Mucosa of descending colon (tissue), 3 donors: ENCODE data around the gene ZC3H12D. TPM values are rescaled to one million over a fixed set of nuclear protein-coding genes. Genes with fewer than 3 reads are reported as not detected.

ENCODE experiments used
- ATAC-seq: fragments of 200-7000 bp; cut with Tn5 transposase; one replicate; pipeline ENCODE4 v1.9.1; 2020; ENCODE audit warnings: mild to moderate bottlenecking, moderate library complexity
- DNase-seq, 3 donors: peaks; one replicate each; pipeline ENCODE4 v3.0.0-alpha.2; 2020
- H3K36me3 ChIP-seq: fragments of 200-600 bp; one replicate; pipeline ENCODE4 v1.8.0; 2021; ENCODE audit warnings: low read depth, mild to moderate bottlenecking
- H3K4me1 ChIP-seq: fragments of 200-600 bp; one replicate; pipeline ENCODE4 v1.8.0; 2021; ENCODE audit warnings: low read depth, mild to moderate bottlenecking
- H3K4me3 ChIP-seq: fragments of 200-600 bp; one replicate; pipeline ENCODE4 v1.8.0; 2021; ENCODE audit warnings: mild to moderate bottlenecking
- H3K9me3 ChIP-seq: fragments of 200-600 bp; one replicate; pipeline ENCODE4 v1.8.0; 2021; ENCODE audit warnings: mild to moderate bottlenecking
- intact Hi-C, 2 donors: fragments of 100-400 bp; cut with DNase I in 1 of 2; cut with micrococcal nuclease in 1 of 2; formaldehyde crosslinking; loops; one replicate each; pipeline versions ENCODE4 v1.11.0 to v1.11.1; 2022; cut with DNase I, micrococcal nuclease
- total RNA-seq, 3 donors: library from RNA; stranded (reverse); fragmentation: NEBNext Ultra II Directional in 2 of 3; extraction: Animal tissue kit (Norgen Biotek cat#: 25700) in 2 of 3; gene quantifications; one replicate each; pipeline versions ENCODE4 v1.2.1 to v1.2.4, GENCODE V29; 2021 to 2023
- TF ChIP-seq, protein P1 (sequence below): fragments of 200-600 bp; IDR thresholded peaks from one replicate; pipeline ENCODE4 v1.8.0; 2022; ENCODE audit warnings: antibody characterized with exemption, mild to moderate bottlenecking
- donor health status: DM: no; HTN: no; CAD: no; lungs with moderate emphysema.
- donor health status: DM: no; HTN: no; CAD: no.
- donor health status: DM: no; HTN: yes; CAD: no.

ZC3H12D gene
- total RNA-seq, 3 donors from 2014 or later = 5.2 to 9.1 (median 8.9) TPM

GRCh38 chr6:149474108-149474935 lies 10.5 kb downstream of the ZC3H12D start:
- ATAC-seq (peak; percentile 50), DNase-seq (peak in 2 of 3 donors; percentile 62 to 66)
- TF ChIP-seq, protein P1, sequence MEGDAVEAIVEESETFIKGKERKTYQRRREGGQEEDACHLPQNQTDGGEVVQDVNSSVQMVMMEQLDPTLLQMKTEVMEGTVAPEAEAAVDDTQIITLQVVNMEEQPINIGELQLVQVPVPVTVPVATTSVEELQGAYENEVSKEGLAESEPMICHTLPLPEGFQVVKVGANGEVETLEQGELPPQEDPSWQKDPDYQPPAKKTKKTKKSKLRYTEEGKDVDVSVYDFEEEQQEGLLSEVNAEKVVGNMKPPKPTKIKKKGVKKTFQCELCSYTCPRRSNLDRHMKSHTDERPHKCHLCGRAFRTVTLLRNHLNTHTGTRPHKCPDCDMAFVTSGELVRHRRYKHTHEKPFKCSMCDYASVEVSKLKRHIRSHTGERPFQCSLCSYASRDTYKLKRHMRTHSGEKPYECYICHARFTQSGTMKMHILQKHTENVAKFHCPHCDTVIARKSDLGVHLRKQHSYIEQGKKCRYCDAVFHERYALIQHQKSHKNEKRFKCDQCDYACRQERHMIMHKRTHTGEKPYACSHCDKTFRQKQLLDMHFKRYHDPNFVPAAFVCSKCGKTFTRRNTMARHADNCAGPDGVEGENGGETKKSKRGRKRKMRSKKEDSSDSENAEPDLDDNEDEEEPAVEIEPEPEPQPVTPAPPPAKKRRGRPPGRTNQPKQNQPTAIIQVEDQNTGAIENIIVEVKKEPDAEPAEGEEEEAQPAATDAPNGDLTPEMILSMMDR = no peak
- intact Hi-C loops = no loop called here
- H3K36me3 ChIP-seq = no peaks in the 10 kb centered on the region
- H3K9me3 ChIP-seq = no peaks in the 10 kb centered on the region
- no peak overlapping the region for H3K4me3 ChIP-seq
- H3K4me1 ChIP-seq = peaks cover 26% of the 10 kb centered on the region

- intact Hi-C loops = no loop called here
- TF ChIP-seq, protein P1 = no peak
- DNase-seq (peak; percentile 86 to 92 (median 87)), ATAC-seq (peak; percentile 95)
- Histone ChIP-seq H3K4me3 (no peak overlapping the region), H3K4me1 (peaks cover 26% of the 10 kb centered on the region), H3K9me3 (no peaks in the 10 kb centered on the region), H3K36me3 (no peaks in the 10 kb centered on the region)
Measured at GRCh38 chr6:149473080-149474052, 11.4 kb downstream of the ZC3H12D start.

- Histone ChIP-seq H3K36me3 (no peaks in the 10 kb centered on the region), H3K4me1 (peaks cover 26% of the 10 kb centered on the region), H3K4me3 (no peak overlapping the region), H3K9me3 (no peaks in the 10 kb centered on the region)
- intact Hi-C loops = no loop called here
- TF ChIP-seq, protein P1 = no peak
- ATAC-seq (no peak), DNase-seq (no peak)
Measured at GRCh38 chr6:149472241-149472640, 12.6 kb downstream of the ZC3H12D start.

DNA sequence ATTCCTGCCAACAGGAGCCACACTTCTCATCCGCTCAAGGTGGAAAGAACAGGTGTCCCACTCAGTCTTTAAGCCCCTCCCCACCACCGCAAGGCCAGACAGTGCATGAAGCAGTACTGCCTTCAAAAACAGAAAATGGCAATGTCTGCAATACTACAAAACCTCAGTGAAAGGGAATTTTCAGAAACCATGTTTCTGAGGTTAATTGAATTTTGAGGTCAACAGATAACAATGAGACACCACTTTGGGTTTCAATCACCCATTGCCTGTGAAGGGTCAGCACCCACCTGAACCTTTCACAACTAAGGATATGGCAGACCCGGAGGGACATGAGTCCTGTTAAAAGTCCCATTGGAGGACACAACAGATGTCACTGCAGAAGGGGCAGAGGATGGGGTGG lies 13.0 kb downstream of the ZC3H12D start:
- Histone ChIP-seq H3K9me3 (no peaks in the 10 kb centered on the region), H3K4me3 (no peak overlapping the region), H3K4me1 (peaks cover 26% of the 10 kb centered on the region), H3K36me3 (no peaks in the 10 kb centered on the region)
- ATAC-seq = no peak
- intact Hi-C loops = no loop called here
- DNase-seq = no peak
- TF ChIP-seq, protein P1 = no peak

DNA sequence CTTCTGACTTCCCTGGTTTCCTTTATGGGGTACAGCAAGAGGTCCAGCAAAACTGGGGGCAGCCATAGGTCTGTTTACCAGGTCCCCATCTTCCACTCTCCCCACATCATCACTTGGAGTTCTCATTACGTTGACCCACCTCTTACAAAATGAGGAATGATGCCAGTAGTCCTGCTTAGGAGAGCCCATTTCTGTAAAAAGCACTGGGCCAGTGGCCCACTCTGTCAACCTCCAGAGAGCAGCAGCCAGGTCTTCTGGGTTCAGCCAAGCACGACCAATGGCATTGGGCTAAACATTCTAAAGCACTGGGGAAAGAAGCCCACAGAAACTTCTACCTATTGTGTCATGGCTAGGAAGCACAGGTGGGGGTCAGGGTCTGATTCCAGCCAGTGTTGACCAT lies 13.9 kb downstream of the ZC3H12D start:
- TF ChIP-seq, protein P1 = no peak
- intact Hi-C loops = no loop called here
- no peak for DNase-seq
- Histone ChIP-seq H3K4me3 (no peak overlapping the region), H3K36me3 (no peaks in the 10 kb centered on the region), H3K4me1 (peaks cover 26% of the 10 kb centered on the region), H3K9me3 (no peaks in the 10 kb centered on the region)
- ATAC-seq = no peak
